Activated CD4-positive, alpha-beta T cell treated with anti-CD3 and anti-CD28 coated beads for 24 hours (primary cell): ENCODE results near the gene ZNF195.
"Not testable (repeated sequence)": the region's sequence is repeated elsewhere in the genome, so short reads cannot be mapped to it uniquely, and the experiment has no call there.

Experiments
- DNase-seq, 2 donors: peaks; one replicate each; pipeline ENCODE4 v3.0.0-alpha.2; 2020; ENCODE audit warnings: low read depth in 2 of 2

ZNF195 gene

DNA sequence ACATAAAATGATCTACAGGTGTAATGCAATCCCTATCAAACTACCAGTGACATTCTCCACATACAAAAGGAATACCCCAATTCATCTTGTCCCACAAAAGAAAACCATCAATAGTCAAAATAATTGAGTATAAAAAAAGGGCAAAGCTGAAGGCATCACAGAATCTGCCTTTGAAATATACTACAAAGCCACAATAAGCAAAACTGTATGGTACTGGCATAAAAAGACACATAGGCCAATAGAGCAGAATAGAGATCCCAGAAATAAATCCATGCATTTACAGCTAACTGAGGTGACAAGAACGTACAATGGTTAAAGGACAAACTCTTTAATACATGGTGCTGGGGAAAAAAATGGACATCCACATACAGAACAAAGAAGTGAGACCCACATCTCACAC lies 31.8 kb downstream of the ZNF195 start:
- no peak for DNase-seq

DNA sequence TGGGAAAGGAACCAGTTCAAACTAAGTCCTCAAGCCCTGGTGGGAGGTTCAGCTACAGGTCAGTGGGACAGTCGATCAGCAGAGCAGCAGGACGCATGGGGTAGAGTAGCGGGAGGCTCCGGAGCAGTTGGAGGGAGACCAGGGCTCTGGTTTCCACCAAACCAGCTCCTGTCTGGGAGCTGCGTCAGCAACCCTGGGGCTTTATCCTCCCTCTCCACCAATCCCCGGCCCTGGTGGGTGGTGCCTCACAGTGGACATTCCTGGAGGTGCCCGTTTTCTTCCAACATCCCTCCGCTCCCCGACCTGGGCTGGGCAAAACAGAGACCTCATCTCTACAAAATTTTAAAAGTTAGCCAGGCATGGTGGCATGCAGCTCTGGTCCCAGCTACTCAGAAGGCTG lies 32.4 kb downstream of the ZNF195 start:
- DNase-seq, result no peak

DNA sequence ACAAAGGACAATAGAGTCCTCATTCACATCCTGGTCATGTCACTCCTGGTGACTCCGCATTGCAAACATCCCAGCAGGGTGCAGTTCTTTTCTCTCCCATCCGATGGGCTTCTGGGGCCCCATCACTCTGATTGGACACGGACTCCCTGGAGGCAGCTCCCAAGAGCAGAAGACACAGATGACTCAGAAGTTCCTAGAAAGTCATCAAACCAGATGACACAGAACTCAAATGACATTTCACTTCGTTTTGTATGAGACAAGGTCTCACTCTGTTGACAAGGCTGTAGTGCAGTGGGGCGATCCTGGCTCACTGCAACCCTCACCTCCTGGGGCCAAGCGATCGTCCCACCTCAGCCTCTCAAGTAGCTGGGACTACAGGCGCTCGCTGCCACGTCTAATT lies 33.2 kb downstream of the ZNF195 start:
- no peak for DNase-seq

DNA sequence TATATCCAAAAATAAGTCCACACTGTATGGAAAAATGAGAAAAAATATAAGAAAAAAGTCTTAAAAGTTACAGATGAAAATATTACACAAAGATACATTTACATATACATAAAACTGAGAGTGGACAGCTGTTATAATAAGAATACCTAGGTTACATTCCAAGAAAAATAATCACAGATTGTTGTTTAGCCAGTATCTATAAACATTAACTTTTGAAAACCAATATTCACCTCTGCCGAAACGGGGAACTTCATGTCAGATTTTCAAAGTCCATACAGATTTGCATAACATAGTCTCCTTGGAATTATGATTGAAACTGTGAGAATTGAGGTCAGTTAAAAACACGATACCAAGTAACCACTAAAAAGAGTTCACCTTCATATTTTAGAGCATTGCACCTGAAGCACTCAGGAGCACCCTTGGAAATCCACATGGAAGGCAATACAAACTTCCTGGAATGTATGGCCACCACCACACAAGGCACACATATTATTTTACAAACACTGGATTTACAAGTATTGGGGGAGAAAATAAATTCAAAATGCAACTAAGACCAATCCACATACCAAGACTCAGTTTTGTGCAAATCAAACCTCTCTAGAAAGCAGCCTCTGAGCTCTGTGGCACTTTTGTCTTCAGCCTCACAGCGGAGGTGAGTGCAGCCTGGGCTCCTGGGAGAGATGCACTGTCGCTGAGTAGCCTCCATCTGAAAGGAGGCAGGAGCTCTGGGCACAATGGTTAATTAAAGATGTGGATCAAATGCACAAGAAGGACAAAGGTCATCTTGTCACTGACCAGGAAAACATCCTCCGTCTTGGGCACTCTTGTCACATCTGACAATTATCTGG lies 34.4 kb downstream of the ZNF195 start:
- DNase-seq, result no peak

DNA sequence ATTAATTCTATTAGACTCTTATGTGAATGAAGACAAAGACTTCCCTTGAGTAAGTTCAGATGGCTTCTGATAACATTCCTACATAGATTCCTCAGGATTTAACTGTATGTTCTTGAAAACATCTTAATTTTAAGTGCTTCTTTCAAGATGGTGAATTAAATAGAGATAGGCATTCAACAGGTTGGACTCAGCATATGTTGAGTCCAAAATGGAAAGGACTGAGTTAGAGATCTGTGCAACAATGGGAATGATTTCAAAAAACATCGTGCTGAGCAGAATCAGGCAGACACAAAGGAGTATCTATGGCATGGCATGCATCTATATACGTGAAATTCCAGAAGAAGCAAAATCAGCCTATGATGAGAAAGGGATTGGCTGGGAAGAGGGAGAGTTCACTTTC lies 36.2 kb downstream of the ZNF195 start:
- DNase-seq, result no peak

DNA sequence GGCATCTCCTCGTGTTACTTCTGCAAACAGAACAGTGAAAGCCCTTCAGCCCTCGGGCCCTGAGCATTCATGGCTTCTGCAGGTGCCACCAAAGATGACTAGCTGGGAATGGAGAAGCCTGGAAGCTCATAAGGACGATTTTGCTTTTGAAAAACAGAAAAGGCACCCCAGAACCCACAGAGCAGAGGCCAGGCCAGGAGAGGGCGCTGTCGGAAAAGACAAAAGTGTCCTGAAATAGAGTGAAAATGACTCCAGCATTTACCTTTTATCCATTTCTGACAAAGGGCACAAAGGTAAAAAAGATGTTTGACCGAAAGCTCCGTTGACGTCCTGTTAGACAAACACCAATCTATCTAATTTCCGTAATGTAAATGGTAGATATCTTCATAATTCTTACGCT lies 37.6 kb downstream of the ZNF195 start:
- DNase-seq, result peak; percentile 45 to 69

DNA sequence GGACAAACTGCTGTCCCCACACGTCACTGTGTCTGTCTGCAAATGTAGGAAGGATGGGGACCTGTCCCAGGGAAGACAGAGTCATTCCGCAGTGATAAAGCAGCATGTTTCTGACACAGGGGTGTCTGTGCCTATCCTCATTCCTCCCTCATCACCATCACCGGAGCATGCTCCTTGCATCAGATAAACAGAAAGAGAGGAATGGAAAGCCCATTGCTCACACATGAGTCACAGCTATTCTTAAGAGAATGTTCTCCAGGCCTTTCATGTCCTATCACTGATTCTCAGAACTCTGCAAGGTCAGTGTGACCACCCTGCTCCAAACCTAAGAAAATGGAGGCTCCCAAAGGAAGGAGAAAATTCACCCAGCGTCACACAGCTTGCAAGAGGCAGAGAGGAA lies 38.9 kb downstream of the ZNF195 start:
- no peak for DNase-seq

DNA sequence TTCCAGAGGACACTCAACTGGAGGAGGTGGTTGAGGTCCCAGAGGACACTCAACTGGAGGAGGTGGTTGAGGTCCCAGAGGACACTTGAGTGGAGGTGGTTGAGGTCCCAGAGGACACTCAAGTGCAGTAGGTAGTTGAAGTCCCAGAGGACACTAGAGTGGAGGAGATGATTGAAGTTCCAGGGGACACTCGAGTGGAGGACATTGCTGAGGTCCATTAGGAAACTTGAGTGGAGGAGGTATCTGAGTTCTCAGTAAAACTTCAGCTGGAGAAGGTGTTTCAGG lies 39.7 kb downstream of the ZNF195 start:
- DNase-seq, result no peak

DNA sequence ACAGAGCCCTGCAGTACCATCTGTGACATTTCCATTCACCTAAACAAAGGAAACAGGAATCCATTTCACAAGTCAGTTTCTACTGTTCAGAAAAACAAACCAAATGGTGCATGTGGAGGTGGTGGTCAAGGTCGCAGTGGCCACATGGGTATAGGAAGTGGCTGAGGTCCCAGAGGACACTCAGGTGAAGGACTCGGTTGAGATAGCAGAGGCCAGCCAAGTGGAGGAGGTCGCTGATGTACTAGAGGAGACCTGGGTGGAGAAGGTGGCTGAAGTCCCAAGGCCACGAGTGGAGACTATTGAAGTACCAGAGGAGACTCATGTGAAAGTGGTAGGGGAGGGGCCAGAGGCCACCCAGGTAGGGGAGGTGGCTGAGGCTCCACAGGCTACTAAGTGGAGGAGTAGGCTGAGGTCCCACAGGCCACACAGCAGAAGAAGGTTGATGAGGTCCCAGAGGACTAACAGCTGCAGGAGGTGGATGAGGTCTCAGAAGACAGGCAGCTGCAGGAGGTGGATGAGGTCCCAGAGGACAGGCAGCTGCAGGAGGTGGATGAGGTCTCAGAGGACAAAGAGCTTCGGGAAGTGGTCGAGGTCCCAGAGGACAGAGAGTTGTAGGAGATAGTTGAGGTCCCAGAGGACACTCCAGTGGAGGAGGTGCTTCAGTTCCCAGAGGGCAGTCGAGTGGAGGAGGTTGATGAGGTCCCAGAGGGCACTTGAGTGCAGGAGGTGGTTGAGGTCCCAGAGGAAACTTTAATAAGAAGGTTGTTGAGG lies 40.2 kb downstream of the ZNF195 start:
- no peak for DNase-seq

DNA sequence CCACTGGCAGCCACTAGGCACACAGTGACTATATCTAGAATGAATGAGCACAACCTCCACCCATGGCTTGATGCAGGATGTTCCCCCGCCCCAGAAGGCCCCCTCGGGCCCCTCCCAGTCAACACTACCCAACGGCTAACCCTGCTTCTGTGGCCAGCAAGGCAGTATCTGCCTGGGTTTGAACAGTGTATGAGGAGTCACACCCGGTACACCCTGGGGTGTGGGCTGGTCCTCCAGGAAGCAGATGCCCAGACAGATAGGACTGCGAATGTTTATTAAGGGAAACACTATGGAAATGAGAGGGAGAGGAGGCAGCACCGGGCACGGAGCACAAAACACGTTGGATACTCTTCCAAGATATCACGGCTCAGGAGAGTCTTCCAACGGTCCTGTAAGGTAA lies 42.5 kb downstream of the ZNF195 start:
- not testable (repeated sequence) for DNase-seq

DNA sequence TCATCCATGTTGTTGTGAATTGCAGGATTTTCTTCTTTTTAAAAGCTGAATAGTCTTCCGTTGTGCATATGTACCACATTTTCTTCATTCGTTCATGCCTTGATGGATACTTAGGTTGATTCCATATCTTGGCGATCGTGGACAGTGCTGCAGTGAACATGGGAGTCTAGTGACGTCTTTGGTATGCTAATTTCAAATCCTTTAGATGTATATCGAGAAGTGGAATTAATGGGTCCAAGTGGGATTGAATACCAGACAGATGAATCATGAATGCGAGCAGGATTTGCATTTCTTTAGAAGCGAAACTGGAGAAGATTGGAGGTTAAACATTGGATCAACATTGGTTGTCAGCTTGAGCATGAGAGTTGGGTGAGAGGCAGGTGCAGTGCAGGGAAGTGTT lies 45.8 kb downstream of the ZNF195 start:
- not testable (repeated sequence) for DNase-seq

DNA sequence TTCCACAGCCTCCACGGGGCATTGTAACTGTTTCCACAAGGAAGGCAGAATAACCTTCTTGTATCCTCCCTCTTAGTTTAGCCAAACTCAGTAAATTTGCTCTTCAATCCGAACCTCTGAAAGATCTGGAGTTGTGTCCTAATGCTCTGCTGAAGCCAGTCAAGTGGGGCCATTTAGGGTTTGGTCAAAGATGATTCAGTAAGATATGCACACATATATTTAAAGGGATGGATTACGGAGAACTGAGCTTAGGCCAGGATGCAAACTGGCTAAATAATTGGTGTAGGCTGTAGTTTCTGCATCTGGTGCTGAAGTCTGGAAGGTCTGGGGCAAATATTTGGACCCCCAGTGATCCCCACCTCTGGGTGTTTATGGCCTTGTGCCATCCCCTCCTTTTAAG lies 47.9 kb downstream of the ZNF195 start:
- DNase-seq, result not testable (repeated sequence)

DNA sequence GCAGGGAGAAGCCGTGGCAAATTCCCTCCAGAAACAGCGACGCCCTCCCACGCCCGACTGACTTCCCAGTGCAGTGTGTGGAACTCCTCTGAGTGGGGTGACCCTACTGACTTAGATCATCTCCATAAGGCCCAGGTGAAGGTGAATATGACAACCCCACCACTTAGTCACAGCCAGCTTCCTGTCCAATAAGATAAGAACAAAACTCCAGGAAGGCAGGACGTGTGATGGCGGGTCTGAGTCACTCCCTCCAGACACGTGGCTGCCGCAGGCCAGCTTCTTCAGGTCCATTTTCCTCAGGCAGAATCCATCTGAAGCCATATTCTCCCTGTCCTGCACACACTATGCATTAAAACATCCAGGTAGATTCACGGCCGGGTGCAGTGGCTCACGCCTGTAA lies 48.9 kb downstream of the ZNF195 start:
- not testable (repeated sequence) for DNase-seq

DNA sequence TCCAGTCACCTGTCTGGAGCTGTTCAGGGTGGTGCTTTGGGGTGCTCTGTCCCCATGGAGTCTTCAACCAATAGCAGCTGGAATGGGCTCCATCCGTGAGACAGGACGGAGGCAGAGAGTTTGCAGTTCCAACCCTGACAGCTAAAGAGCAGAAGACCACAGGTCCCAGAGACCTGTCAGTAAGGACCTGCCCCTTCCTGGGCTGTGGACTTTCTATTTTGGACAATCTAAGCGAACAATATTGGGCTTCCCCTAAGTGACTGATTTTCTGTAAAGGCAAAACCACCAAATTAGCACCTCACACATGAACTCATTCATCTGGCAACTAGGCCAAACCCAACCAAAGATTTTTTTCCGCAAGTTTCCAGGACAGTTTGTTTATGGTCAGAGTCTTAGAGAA lies 50.4 kb downstream of the ZNF195 start:
- DNase-seq, result not testable (repeated sequence)

DNA sequence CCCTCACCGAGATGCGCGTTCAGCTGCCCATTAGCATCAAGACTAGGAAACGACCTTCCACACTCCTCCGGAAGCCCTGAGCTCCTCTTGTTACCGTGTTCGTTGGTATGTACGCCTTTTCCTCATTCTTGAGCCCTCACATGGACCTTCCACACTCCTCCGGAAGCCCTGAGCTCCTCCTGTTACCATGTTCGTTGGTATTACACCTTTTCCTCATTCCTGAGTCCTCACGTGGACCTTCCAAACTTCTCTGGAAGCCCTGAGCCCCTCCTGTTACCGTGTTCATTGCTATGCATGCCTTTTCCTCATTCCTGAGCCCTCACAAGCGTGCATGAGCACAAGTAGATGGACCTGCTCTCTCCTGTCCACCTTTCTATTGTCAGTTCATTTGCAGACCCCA lies 52.5 kb downstream of the ZNF195 start:
- not testable (repeated sequence) for DNase-seq

DNA sequence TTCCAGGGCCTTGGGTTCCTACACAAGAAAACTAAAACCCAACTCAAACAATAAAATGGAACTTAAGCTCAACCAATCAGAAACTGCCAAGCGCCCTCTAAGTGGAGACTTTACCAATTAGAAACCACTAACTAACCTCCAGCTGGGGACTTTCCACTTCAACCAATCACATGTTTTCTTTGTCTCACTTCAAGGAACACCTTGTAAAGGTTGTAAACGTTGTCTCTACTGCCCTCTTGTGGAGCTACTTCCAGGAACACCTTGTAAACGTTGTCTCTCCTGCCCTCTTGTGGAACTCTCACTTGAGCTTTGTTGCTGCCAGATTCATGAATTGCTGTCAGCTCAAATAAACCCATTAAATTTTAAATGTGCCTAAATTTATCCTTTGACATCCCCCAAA lies 54.2 kb downstream of the ZNF195 start:
- DNase-seq, result not testable (repeated sequence)
